Measurements from ENCODE around the gene KIAA0586.
"Not testable (repeated sequence)": the region's sequence is repeated elsewhere in the genome, so short reads cannot be mapped to it uniquely, and the experiment has no call there.

KIAA0586 gene

GRCh38 chr14:58580035-58580434, 152.5 kb downstream of the KIAA0586 start:
- not testable (repeated sequence) for H3K9me3 ChIP-seq (ENCODE audit: insufficient read depth, low read depth, low read length); H3K14ac ChIP-seq (ENCODE audit: low read length); H3K79me1 ChIP-seq (ENCODE audit: low read length); H4K12ac ChIP-seq (ENCODE audit: low read depth, low read length); H3K4me2 ChIP-seq (ENCODE audit: low read length); H3K23ac ChIP-seq (ENCODE audit: low read length); H3K4ac ChIP-seq (ENCODE audit: low read depth, low read length); H3K4me3 ChIP-seq (ENCODE audit: low read depth, low read length); H3K4me1 ChIP-seq (ENCODE audit: control insufficient read depth in 1 of 2, insufficient read depth in 2 of 2, low read length in 2 of 2); DNase-seq; H4K91ac ChIP-seq (ENCODE audit: low read depth, low read length); H3K79me2 ChIP-seq (ENCODE audit: control insufficient read depth, insufficient read depth, low read length, poor library complexity); H4K8ac ChIP-seq (ENCODE audit: low read depth, low read length); H3K36me3 ChIP-seq (ENCODE audit: control insufficient read depth in 1 of 2, insufficient read depth in 2 of 2, low read length in 2 of 2); H2AFZ ChIP-seq (ENCODE audit: insufficient read depth, low read length, poor library complexity); H2AK5ac ChIP-seq (ENCODE audit: low read length); H2BK120ac ChIP-seq (ENCODE audit: insufficient read depth, low read length, poor library complexity); H2BK12ac ChIP-seq (ENCODE audit: low read length); H2BK5ac ChIP-seq (ENCODE audit: low read depth, low read length, poor library complexity); H3K27me3 ChIP-seq (ENCODE audit: insufficient read depth, low read length); H3K9ac ChIP-seq (ENCODE audit: low read length); H3K18ac ChIP-seq (ENCODE audit: low read length); H3K27ac ChIP-seq (ENCODE audit: low read depth, low read length)

GRCh38 chr14:58581389-58581788, 153.9 kb downstream of the KIAA0586 start:
- H3K79me1 ChIP-seq (ENCODE audit: low read length); H3K79me2 ChIP-seq (ENCODE audit: control insufficient read depth, insufficient read depth, low read length, poor library complexity); H3K14ac ChIP-seq (ENCODE audit: low read length); H3K4me3 ChIP-seq (ENCODE audit: low read depth, low read length); H2AK5ac ChIP-seq (ENCODE audit: low read length); H3K36me3 ChIP-seq (ENCODE audit: control insufficient read depth in 1 of 2, insufficient read depth in 2 of 2, low read length in 2 of 2); H3K9me3 ChIP-seq (ENCODE audit: insufficient read depth, low read depth, low read length); H3K9ac ChIP-seq (ENCODE audit: low read length); H2BK5ac ChIP-seq (ENCODE audit: low read depth, low read length, poor library complexity); H2AFZ ChIP-seq (ENCODE audit: insufficient read depth, low read length, poor library complexity); H4K8ac ChIP-seq (ENCODE audit: low read depth, low read length); H3K27me3 ChIP-seq (ENCODE audit: insufficient read depth, low read length); H3K27ac ChIP-seq (ENCODE audit: low read depth, low read length); H3K4me1 ChIP-seq (ENCODE audit: control insufficient read depth in 1 of 2, insufficient read depth in 2 of 2, low read length in 2 of 2); H2BK12ac ChIP-seq (ENCODE audit: low read length); H3K4ac ChIP-seq (ENCODE audit: low read depth, low read length); H4K91ac ChIP-seq (ENCODE audit: low read depth, low read length); H3K18ac ChIP-seq (ENCODE audit: low read length); H4K12ac ChIP-seq (ENCODE audit: low read depth, low read length); DNase-seq; H3K4me2 ChIP-seq (ENCODE audit: low read length); H3K23ac ChIP-seq (ENCODE audit: low read length); H2BK120ac ChIP-seq (ENCODE audit: insufficient read depth, low read length, poor library complexity): not testable (repeated sequence)
- no CpG with 5 or more reads among the region's 1 CpG for WGBS (ENCODE audit: extremely low coverage, insufficient coverage, insufficient read length)

DNA sequence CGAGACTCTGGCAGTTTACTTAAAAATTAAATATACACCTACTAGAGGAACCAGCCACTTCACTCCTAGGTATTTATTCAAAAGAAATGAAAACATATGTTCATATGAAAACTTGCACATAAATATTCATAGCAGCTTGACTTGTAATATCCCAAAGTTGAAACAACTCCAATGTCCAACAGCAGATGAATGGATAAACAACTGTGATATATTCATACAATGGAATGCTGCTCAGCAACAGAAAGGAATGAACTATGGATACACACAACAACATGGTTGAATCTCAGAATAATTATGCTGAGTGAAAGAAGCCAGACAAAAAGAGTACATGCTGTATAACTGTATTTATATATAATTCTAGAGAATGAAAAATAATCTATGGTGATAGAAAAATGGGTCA, 156.9 kb downstream of the KIAA0586 start:
- no peak overlapping the region for H3K18ac ChIP-seq (ENCODE audit: low read length)
- no peak overlapping the region for H3K4me2 ChIP-seq (ENCODE audit: low read length)
- no peak overlapping the region for H3K4me3 ChIP-seq (ENCODE audit: low read depth, low read length)
- no peaks in the 10 kb centered on the region for H3K4me1 ChIP-seq (ENCODE audit: control insufficient read depth in 1 of 2, insufficient read depth in 2 of 2, low read length in 2 of 2)
- WGBS (ENCODE audit: extremely low coverage, insufficient coverage, insufficient read length) = no CpG with 5 or more reads among the region's 1 CpG
- H4K12ac ChIP-seq (ENCODE audit: low read depth, low read length) = no peak overlapping the region
- H3K79me1 ChIP-seq (ENCODE audit: low read length) = peaks cover 3% of the 10 kb centered on the region
- H3K36me3 ChIP-seq (ENCODE audit: control insufficient read depth in 1 of 2, insufficient read depth in 2 of 2, low read length in 2 of 2) = no peaks in the 10 kb centered on the region
- H4K8ac ChIP-seq (ENCODE audit: low read depth, low read length) = no peak overlapping the region
- H2AFZ ChIP-seq (ENCODE audit: insufficient read depth, low read length, poor library complexity) = no peak overlapping the region
- no peak overlapping the region for H2BK120ac ChIP-seq (ENCODE audit: insufficient read depth, low read length, poor library complexity)
- peak; percentile 12 to 75 for DNase-seq
- no peak overlapping the region for H3K27ac ChIP-seq (ENCODE audit: low read depth, low read length)
- H2AK5ac ChIP-seq (ENCODE audit: low read length) = no peak overlapping the region
- no peak overlapping the region for H2BK12ac ChIP-seq (ENCODE audit: low read length)
- H3K23ac ChIP-seq (ENCODE audit: low read length) = no peak overlapping the region
- H3K4ac ChIP-seq (ENCODE audit: low read depth, low read length) = no peak overlapping the region
- H4K91ac ChIP-seq (ENCODE audit: low read depth, low read length) = no peak overlapping the region
- H3K9ac ChIP-seq (ENCODE audit: low read length) = no peak overlapping the region
- no peaks in the 10 kb centered on the region for H3K27me3 ChIP-seq (ENCODE audit: insufficient read depth, low read length)
- H3K79me2 ChIP-seq (ENCODE audit: control insufficient read depth, insufficient read depth, low read length, poor library complexity) = no peaks in the 10 kb centered on the region
- no peak overlapping the region for H3K14ac ChIP-seq (ENCODE audit: low read length)
- no peaks in the 10 kb centered on the region for H3K9me3 ChIP-seq (ENCODE audit: insufficient read depth, low read depth, low read length)
- H2BK5ac ChIP-seq (ENCODE audit: low read depth, low read length, poor library complexity) = no peak overlapping the region

- DNase-seq = peak; percentile 74 to 93
- Histone ChIP-seq H3K27ac (ENCODE audit: low read depth, low read length) (no peak overlapping the region), H3K36me3 (ENCODE audit: control insufficient read depth in 1 of 2, insufficient read depth in 2 of 2, low read length in 2 of 2) (no peaks in the 10 kb centered on the region), H3K79me1 (ENCODE audit: low read length) (peaks cover 3% of the 10 kb centered on the region), H2AFZ (ENCODE audit: insufficient read depth, low read length, poor library complexity) (no peak overlapping the region), H3K79me2 (ENCODE audit: control insufficient read depth, insufficient read depth, low read length, poor library complexity) (no peaks in the 10 kb centered on the region), H3K18ac (ENCODE audit: low read length) (no peak overlapping the region), H3K9me3 (ENCODE audit: insufficient read depth, low read depth, low read length) (no peaks in the 10 kb centered on the region), H3K14ac (ENCODE audit: low read length) (no peak overlapping the region), H4K12ac (ENCODE audit: low read depth, low read length) (no peak overlapping the region), H3K23ac (ENCODE audit: low read length) (no peak overlapping the region), H3K4ac (ENCODE audit: low read depth, low read length) (no peak overlapping the region), H3K4me1 (ENCODE audit: control insufficient read depth in 1 of 2, insufficient read depth in 2 of 2, low read length in 2 of 2) (no peaks in the 10 kb centered on the region), H2AK5ac (ENCODE audit: low read length) (no peak overlapping the region), H3K27me3 (ENCODE audit: insufficient read depth, low read length) (no peaks in the 10 kb centered on the region), H4K8ac (ENCODE audit: low read depth, low read length) (no peak overlapping the region), H2BK120ac (ENCODE audit: insufficient read depth, low read length, poor library complexity) (no peak overlapping the region), H2BK12ac (ENCODE audit: low read length) (no peak overlapping the region), H4K91ac (ENCODE audit: low read depth, low read length) (no peak overlapping the region), H3K4me2 (ENCODE audit: low read length) (no peak overlapping the region), H3K4me3 (ENCODE audit: low read depth, low read length) (no peak overlapping the region), H3K9ac (ENCODE audit: low read length) (no peak overlapping the region), H2BK5ac (ENCODE audit: low read depth, low read length, poor library complexity) (no peak overlapping the region)
- WGBS (ENCODE audit: extremely low coverage, insufficient coverage, insufficient read length) = no CpG with 5 or more reads among the region's 1 CpG
Observed at GRCh38 chr14:58587271-58587670, 159.8 kb downstream of the KIAA0586 start.
